Stimulated activated CD8-positive, alpha-beta memory T cell treated with anti-CD3 and anti-CD28 coated beads, Interleukin-2, amount 100 ng/mL, for 48 hours (primary cell): Measurements from ENCODE around the gene RAMP3.

Source experiments
- DNase-seq, 2 donors: peaks; one replicate each; pipeline ENCODE4 v3.0.0-alpha.2; 2020; ENCODE audit warnings: low read depth in 2 of 2

RAMP3 gene

DNA sequence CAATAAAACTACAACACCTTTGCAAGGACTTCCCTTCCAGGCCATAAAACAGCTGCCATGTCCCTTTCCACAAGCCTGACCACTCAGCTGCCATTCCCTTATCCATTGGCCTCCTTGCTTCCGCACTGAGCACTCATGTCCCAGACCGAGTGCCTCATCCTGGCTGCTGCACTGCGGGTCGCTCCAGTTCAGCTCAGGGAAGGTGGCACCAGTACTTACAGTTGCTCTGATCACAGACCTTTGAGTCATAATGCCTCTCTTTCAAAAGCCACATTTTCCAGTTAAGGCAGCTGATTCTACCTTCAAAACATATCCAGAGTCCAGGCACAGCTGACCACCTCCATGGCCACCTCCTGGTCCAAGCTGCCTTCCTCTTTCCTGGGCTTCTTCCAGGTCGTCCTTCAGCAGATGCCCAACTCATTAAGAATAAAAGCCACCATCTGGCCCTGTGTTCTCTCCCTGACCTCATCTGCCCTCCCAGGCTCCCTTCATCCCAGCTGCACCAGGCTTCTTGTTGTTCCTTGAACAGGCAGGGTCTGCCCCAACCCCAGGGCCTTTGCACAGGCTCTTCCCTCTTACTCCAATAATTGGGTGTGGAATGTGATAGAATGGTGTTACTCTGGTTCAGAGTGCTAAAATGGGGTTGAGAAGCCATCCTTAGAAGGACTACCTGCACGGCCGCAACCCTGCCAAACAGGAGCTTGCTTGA is 64.5 kb downstream of the RAMP3 start:
- no peak for DNase-seq

DNA sequence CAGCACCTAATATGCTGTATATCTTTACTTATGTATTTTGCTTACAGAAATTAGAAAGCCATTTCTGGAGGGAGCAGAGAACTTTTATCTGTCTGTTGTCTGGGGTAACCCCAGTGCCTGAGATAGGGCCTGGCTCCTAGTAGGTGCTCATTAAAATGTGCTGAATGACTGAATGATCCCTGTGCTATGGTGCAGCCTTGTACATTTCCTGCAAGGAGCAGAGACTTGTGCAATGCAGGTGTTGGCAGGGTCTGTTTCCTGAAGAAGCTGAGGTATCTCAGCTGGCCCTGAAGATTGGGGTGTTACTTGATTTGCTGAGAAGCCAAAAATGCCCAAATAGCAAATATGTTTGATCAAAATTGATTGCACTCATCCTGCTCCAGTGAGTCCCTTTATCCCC is 65.5 kb downstream of the RAMP3 start:
- no peak for DNase-seq

DNA sequence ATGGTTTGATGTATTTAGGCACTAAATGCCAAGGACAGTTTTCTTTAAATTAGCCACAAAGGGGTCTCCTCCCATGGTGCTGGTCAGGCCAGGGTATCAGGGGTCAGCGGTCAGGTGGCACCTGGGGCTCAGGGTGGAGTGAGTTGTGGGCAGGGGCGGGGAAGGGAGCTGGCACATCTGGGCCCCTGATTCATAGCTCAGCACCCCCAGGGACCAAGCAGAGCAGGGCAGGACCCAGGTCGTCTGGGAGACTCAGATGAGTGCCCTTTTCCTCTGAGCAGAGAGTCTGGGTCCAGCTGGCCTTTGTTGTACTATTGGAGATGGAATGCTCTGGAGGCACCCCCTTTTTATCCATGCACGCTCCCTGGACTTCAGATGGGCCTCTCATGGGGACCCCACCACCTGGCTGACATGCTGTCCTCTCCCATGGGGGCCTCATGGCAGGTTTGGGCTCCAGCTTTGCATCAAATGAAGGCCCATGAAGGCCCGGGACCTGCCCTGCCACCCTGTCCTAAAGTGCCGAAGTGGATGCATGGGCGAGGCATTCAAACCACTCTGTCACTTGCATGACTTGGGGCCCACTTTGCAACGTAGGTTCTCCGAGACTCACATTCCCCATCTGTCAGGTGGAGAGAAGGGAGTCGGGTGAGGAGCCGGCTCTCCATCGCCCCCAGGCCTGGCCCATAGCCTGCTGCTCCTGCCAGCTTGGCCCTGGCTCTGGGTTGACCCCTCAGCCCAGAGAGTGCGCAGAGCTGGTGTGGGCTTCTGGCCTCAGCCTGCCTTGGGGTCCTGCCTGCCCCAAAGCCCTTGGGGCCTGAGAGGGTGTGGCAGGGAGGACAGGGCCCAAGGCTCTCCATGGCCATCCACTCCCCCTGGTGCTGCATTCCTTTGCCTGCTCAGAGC is 66.4 kb downstream of the RAMP3 start:
- DNase-seq: no peak

DNA sequence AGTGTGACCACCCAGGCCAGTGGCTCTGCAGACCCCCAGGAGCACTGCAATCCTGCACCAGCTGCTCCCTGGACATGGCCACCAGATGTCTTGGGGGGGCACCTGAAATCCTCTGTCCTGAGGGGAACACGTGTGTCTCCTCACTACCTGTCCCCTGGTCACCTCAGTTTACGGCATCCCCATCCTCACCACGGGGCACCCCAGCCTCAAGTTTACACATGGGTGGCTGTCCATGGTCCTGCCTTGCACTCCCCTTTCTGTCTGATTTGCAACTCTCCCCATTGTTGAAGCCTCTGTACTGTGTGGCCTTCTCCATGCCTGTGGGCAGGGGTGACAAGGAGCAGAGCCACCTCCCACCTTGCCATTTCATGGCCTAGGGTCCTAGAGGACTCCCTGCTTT is 67.2 kb downstream of the RAMP3 start:
- no peak for DNase-seq

DNA sequence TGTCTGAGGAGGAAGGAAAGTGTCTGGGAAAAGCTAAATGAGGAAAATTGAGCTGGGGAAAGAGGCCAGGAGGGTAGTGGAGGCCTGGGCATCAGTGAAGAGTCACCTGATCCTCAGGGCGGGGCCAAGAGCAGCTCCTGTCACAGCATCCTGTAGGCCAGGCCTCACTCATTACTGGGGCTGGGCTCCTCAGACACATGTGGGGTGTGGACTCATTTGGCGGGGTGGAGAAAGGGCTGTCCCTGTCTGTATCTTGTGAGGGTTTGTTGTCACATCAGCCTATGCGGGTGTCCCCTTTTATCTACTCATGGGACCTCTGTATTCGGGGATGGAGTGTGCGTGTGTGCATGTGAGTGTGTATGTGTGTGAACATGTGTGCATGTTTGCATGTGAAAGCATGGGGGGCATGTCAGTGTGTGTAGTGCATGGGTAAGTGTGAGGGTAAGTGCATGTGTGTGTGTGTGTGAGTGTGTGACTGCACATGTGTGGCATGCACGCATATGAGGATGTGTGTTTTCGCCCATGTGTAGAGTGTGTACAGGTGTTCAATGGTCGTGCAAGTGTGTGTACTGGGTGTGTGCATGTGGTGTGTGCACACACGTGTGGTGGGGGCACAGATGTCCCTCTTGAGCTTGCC is 67.8 kb downstream of the RAMP3 start:
- no peak for DNase-seq

DNA sequence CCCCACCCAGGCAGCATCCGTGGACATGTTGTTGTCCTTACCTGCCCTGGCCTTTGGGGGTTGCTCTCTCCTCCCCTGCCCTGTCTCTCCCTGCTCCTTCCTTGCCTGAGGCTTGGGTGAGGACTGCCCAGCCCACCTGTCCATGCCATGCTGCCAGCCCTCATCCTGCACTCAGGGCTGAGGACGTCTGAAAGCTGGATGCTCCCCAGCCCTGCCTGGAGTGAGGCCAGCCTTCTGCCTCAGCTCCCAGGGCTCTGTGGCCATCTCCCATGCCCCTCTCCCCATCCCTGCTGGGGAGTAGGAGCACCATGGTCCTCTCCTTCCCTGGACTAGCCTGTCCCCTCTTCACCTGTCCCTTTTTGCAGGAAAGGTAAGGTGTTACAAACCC is 68.4 kb downstream of the RAMP3 start:
- no peak for DNase-seq

DNA sequence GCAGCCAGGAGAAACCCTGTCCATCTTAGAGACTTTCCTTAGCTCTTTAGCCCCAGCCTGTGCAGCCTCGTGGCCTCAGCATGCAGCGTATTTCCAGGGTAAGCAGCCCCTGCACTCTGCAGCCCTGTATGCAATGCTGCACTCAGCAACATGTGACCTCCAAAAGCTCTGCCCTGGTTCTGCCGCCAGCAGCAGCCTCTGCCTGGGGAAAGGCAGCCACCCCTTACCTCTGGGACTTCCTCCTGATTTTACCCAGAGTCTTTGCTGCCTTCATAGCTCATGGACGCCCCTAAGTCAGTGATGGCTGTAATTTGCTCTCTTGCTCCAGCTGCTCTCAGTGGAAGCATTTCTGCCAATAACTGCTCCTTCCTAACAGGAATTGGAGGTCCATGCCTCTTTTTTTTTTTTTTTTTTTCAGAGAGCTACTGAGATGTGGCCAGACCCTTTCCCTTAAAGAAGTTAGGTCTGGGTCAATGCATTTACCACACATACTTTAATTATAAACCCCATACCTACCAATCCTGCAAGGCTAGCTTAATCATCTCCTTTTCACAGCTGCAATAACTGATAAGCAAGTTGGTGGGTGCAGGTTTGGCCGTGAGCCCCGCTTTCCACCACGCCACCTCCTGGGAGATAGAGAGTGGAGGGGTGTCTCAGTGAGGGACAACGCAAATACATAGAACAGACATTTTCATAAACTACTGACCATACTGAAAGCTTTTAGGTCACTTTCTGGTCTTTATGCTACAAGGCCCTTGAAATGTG is 71.7 kb downstream of the RAMP3 start:
- no peak for DNase-seq

DNA sequence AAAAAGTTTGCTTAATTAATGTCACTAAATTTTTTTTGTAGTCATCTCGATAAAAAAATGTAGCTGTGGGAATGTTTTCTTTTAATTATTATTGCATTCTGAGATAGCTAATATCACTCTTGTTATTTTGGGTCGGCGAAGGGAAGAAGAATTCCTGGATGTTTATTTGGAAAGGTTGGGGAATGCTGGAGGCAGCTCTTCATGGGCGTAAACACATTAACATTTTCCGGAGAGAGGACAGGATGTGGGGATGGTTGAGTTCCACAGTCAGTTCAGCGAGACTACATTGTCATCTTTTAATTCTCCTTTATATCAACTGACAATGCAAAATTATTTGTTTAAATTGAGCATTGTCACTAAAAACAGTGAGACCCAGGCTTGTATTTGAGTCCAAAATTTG is 72.5 kb downstream of the RAMP3 start:
- no peak for DNase-seq

DNA sequence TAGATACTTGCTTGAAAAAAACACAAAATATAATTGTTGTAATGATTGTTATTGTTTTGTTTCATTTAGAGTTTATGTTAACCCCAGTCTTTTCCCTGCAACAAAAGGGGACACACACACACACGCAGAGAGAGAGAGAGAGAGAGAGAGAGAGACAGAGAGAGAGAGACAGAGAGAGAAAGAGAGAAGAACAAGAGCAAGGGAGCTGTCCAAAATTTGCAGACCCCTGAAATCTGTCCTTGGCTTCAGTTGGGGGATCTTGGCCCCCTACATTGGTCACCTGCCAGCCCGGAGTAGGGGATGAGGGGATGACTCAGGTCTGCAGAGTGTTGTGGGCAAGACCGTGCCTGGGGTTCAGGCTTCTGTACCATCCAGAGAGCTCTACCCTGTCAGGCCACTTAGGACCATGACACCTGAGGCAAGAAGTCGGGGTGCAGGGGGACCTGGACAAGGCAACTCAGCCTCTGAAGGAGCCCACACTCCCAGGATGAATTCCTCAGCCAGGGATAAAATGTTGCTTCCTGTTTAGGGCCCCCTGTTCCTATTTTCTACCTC is 73.1 kb downstream of the RAMP3 start:
- DNase-seq: no peak

DNA sequence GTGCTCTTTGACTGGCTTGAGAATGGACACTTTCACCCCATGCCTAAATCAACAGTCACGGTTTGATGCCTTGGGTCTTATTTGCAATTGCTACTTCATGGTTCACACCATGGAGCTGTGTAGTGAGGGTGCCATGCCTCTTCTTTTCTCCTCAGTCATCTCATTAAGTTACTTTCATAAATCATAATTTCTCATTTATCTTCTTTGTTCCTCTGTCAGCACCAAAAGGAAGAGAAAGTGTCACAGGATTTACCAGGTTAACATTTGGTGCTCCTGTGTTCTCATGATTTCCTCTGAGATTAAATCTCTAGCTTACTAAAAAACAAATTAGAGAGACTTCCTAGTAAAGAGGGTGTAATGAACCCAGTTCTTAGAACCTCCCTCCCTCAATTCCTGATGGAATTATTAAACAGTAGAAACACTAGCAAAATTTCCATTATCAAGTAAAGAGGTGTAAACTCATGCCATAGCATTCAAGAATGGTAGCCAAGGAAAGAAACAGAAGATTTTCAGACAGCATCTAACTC is 75.7 kb downstream of the RAMP3 start:
- no peak for DNase-seq
